RWPE2 (cell line): ENCODE results near the gene STX19.

Experiments used
- ATAC-seq: fragments of 200-7000 bp; cut with Tn5 transposase; 3 replicates; pipeline ENCODE4 v1.9.1; 2021; ENCODE audit warnings: low read depth
- DNase-seq: peaks from one replicate; pipeline ENCODE4 v3.0.0-alpha.2; 2020; ENCODE audit warnings: low spot score
- H3K27ac ChIP-seq: fragments of 450-650 bp; 2 replicates; pipeline ENCODE4 v1.5.1; 2017; ENCODE audit warnings: mild to moderate bottlenecking; ENCODE audit not compliant: poor library complexity, severe bottlenecking
- H3K27me3 ChIP-seq: fragments of 250-450 bp; sonication (Bioruptor Pico); 2 replicates; pipeline ENCODE4 v1.5.1; 2021; ENCODE audit warnings: mild to moderate bottlenecking, moderate library complexity; ENCODE audit not compliant: insufficient read depth, poor library complexity, severe bottlenecking
- H3K36me3 ChIP-seq: fragments of 250-450 bp; sonication (Bioruptor Pico); 2 replicates; pipeline ENCODE4 v1.5.1; 2020; ENCODE audit warnings: low read depth, mild to moderate bottlenecking, moderate library complexity
- H3K4me1 ChIP-seq: fragments of 250-450 bp; sonication (Bioruptor Pico); 2 replicates; pipeline ENCODE4 v1.5.1; 2021; ENCODE audit warnings: mild to moderate bottlenecking, moderate library complexity; ENCODE audit not compliant: insufficient read depth, poor library complexity, severe bottlenecking
- H3K4me3 ChIP-seq: fragments of 250-450 bp; sonication (Bioruptor Pico); 2 replicates; pipeline ENCODE4 v1.5.1; 2021; ENCODE audit warnings: mild to moderate bottlenecking, moderate library complexity; ENCODE audit not compliant: severe bottlenecking
- H3K9me3 ChIP-seq: fragments of 250-450 bp; sonication (Bioruptor Pico); 2 replicates; pipeline ENCODE4 v1.5.1; 2021; ENCODE audit warnings: mild to moderate bottlenecking, moderate library complexity; ENCODE audit not compliant: severe bottlenecking
- TF ChIP-seq, protein P1 (sequence below): fragments of 450-650 bp; IDR thresholded peaks from one replicate; pipeline ENCODE4 v1.5.1; 2017; ENCODE audit warnings: mild to moderate bottlenecking, moderate library complexity; ENCODE audit not compliant: poor library complexity, severe bottlenecking

STX19 gene

GRCh38 chr3:94015025-94015424 is 13.4 kb downstream of the STX19 start:
- H3K36me3 ChIP-seq = peaks cover 5% of the 10 kb centered on the region; the same call in 1 of the 2 replicates
- no peak overlapping the region for H3K4me3 ChIP-seq
- ATAC-seq = no peak
- H3K4me1 ChIP-seq = no peaks in the 10 kb centered on the region
- no peaks in the 10 kb centered on the region for H3K9me3 ChIP-seq
- DNase-seq = no peak
- no peaks in the 10 kb centered on the region for H3K27me3 ChIP-seq
- TF ChIP-seq, protein P1, sequence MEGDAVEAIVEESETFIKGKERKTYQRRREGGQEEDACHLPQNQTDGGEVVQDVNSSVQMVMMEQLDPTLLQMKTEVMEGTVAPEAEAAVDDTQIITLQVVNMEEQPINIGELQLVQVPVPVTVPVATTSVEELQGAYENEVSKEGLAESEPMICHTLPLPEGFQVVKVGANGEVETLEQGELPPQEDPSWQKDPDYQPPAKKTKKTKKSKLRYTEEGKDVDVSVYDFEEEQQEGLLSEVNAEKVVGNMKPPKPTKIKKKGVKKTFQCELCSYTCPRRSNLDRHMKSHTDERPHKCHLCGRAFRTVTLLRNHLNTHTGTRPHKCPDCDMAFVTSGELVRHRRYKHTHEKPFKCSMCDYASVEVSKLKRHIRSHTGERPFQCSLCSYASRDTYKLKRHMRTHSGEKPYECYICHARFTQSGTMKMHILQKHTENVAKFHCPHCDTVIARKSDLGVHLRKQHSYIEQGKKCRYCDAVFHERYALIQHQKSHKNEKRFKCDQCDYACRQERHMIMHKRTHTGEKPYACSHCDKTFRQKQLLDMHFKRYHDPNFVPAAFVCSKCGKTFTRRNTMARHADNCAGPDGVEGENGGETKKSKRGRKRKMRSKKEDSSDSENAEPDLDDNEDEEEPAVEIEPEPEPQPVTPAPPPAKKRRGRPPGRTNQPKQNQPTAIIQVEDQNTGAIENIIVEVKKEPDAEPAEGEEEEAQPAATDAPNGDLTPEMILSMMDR = no peak
- H3K27ac ChIP-seq = no peak overlapping the region

DNA sequence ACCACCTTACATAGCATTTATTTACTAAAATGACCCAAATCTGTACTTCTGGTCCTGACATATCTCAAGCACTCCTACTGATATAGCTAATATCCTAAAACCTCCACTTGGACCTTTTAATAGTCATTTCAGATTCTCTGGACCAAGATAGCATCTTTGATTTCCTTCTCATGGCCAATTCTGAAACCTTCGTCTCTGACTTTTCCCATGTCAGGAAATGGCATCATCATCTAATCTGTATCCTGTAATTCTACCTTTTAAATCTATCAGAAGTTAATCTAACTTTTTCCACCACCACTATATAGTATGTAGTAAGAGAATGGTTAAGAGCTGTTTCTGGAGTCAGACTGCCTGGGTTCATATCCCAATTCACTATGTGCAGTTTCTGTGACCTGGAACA is 16.2 kb downstream of the STX19 start:
- Histone ChIP-seq H3K27me3 (no peaks in the 10 kb centered on the region), H3K36me3 (peaks cover 5% of the 10 kb centered on the region; the same call in 1 of the 2 replicates), H3K4me1 (no peaks in the 10 kb centered on the region), H3K4me3 (no peak overlapping the region), H3K27ac (no peak overlapping the region), H3K9me3 (no peaks in the 10 kb centered on the region)
- DNase-seq (no peak), ATAC-seq (no peak)
- TF ChIP-seq, protein P1 = no peak

DNA sequence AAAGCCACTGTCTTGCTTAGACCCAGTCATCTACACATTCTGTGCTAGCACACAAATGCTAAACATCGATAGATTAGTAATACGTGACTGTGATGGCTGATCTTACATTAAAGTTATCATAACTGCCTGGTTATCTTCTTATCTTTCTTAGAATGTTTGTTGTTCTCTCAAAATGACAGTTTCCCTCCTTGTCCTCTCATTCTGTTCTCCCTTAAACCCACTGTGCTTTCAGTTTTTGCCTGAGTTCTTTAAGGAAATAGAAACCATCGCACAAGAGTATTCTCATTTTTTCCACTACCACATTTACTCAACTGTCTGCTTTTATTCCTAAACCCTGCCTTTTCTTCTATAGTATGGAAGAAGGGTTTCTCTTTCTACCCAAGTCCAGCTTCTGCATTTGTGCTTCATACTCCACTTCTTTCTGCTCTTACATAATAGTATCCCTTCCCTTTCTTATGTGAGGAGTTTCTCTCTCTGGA is 17.1 kb downstream of the STX19 start:
- Histone ChIP-seq H3K27me3 (no peaks in the 10 kb centered on the region), H3K4me1 (no peaks in the 10 kb centered on the region), H3K9me3 (no peaks in the 10 kb centered on the region), H3K4me3 (no peak overlapping the region), H3K27ac (no peak overlapping the region), H3K36me3 (peaks cover 5% of the 10 kb centered on the region; the same call in 1 of the 2 replicates)
- ATAC-seq (no peak), DNase-seq (no peak)
- TF ChIP-seq, protein P1 = no peak

DNA sequence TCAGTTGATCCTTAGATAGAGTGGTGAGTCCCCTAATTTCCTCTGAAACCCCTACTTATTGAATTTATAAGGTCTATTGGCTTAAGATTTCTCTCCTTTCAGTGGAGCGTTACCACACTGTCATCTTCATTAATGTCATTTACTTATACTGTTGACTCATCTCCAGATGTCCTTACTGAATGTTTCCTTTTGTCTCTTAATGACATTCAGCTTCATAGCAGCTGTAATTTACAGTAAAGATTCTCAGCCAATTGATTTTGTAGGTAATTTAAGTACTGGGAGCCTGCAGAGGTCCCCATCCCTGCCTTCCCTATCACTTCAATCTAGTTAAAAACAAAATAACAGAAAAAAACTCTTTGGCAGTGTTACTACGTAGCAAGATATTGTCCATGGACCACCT is 18.8 kb downstream of the STX19 start:
- DNase-seq = no peak

GRCh38 chr3:94008253-94008652 is 20.1 kb downstream of the STX19 start:
- TF ChIP-seq, protein P1 = no peak
- DNase-seq (no peak), ATAC-seq (no peak)
- no peak overlapping the region for H3K27ac ChIP-seq
- H3K36me3 ChIP-seq = peaks cover 15% of the 10 kb centered on the region
- H3K4me1 ChIP-seq = no peaks in the 10 kb centered on the region
- no peaks in the 10 kb centered on the region for H3K9me3 ChIP-seq
- no peak overlapping the region for H3K4me3 ChIP-seq
- H3K27me3 ChIP-seq = no peaks in the 10 kb centered on the region

More for the DNA sequence above, 18.8 kb downstream of the STX19 start:
- no peak overlapping the region for H3K4me3 ChIP-seq
- H3K4me1 ChIP-seq = no peaks in the 10 kb centered on the region
- no peak overlapping the region for H3K27ac ChIP-seq
- ATAC-seq = no peak
- H3K9me3 ChIP-seq = no peaks in the 10 kb centered on the region
- TF ChIP-seq, protein P1 = no peak
- no peaks in the 10 kb centered on the region for H3K27me3 ChIP-seq
- H3K36me3 ChIP-seq = peaks cover 10% of the 10 kb centered on the region
